Gastroesophageal sphincter (tissue), 3 donors: ENCODE measurements around the gene C14orf93.

Source experiments
- EP300 ChIP-seq: sonication (generic); formaldehyde crosslinking; IDR thresholded peaks from one replicate; pipeline ENCODE4 v1.6.1; 2017; ENCODE audit warnings: antibody characterized with exemption, mild to moderate bottlenecking
- POLR2A ChIP-seq, 2 donors: fragments of 450-650 bp; IDR thresholded peaks; one replicate each; pipeline ENCODE4 v1.6.1; 2017; ENCODE audit warnings: antibody characterized with exemption in 2 of 2, mild to moderate bottlenecking in 2 of 2, moderate library complexity in 1 of 2
- POLR2AphosphoS5 ChIP-seq: sonication (generic); formaldehyde crosslinking; IDR thresholded peaks from one replicate; pipeline ENCODE4 v1.6.1; 2017; ENCODE audit warnings: antibody characterized with exemption
- TF ChIP-seq, protein P1 (sequence below), 4 experiments: fragments of 200-600 bp in 2 of 4; fragments of 450-650 bp in 2 of 4; sonication (generic) in 1 of 4; IDR thresholded peaks; one replicate each; pipeline ENCODE4 v1.5.1; 2017 to 2019; ENCODE audit warnings: antibody characterized with exemption in 4 of 4, mild to moderate bottlenecking in 2 of 4, moderate library complexity in 2 of 4

DNA sequence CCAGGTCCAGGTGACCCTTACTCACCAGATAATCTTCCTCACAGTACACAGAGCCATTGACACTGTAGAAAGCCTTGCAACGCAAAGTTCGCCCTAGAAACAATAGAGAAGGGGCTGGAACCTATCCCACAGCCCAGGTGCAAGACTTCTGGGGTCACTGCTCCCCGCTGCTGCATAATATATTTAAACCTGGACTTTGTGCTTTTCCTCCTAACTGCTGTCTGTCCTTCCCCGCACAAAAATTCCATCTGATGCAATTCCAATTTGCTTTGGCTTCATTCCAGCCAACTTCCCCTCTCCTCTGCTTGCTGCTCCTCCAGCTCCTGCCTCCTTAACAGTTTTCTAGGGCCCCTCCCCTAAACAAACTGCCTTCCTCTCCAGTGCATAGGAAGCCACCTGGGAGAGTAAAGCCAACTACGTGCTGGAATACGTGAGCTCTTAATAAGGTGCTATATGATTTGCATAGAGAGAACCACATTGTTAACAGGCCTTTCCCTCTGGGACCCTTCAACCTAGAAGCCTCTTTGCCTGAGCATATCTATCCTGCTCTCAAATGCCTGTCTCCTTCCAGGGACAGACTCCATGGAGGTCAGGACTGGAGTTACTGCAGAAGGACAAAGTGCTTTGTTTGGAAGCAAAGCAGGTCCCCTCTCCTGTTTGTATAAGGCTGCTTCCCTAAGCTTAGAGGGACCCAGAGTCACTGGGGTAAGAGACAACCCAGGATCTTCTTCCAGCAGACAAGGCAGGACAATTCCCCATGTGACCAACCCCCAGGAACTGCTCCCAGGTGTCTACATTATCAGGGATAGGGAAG lies 33.1 kb downstream of the C14orf93 start:
- TF ChIP-seq POLR2A (IDR thresholded peaks at IDR 0.05) (no peak), POLR2AphosphoS5 (no peak), EP300 (no peak)
- TF ChIP-seq, protein P1, sequence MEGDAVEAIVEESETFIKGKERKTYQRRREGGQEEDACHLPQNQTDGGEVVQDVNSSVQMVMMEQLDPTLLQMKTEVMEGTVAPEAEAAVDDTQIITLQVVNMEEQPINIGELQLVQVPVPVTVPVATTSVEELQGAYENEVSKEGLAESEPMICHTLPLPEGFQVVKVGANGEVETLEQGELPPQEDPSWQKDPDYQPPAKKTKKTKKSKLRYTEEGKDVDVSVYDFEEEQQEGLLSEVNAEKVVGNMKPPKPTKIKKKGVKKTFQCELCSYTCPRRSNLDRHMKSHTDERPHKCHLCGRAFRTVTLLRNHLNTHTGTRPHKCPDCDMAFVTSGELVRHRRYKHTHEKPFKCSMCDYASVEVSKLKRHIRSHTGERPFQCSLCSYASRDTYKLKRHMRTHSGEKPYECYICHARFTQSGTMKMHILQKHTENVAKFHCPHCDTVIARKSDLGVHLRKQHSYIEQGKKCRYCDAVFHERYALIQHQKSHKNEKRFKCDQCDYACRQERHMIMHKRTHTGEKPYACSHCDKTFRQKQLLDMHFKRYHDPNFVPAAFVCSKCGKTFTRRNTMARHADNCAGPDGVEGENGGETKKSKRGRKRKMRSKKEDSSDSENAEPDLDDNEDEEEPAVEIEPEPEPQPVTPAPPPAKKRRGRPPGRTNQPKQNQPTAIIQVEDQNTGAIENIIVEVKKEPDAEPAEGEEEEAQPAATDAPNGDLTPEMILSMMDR (IDR thresholded peaks at IDR 0.05): no peak
